ENCODE results near the gene NPB.

NPB gene

GRCh38 chr17:81913394-81914102, 11.5 kb downstream of the NPB start:
- no peak for TF ChIP-seq CTCF (IDR thresholded peaks at IDR 0.05)

DNA sequence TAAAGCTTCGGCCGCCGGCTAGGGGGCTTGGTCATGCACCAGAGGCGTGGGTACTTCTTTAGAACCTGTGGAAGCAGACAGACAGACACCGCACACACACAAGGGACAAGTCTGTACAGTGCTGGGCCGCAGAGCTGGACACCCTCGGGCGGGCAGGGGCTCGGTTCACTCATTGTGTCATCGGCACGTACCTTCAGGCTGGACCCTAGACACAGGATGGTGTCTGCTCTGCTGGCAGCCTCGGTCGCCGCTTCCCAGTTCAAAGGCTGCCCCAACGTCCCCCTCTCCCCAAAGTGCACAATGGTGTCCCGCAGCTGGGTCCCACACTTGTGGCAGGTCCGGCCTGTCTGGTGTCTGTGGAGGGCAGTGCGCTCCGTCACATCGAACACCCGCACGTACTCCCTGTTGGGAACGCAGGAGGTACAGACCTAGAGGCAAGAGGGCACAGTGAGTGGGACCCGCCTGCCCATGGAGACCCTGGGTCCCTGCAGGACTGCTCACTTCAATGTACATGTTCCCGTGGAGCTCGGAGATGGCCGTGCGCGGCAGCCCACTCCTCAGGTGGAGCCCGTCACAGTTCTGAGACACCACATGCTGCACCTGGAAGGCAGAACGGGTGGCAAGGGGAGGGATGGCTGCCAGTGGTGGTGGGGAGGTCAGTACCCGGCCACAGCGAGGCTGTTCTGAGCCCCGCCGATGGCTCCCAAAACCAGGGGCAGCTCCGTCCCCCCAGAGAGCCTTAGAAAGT, 12.2 kb downstream of the NPB start:
- no peak for TF ChIP-seq CTCF (IDR thresholded peaks at IDR 0.05)

- no peak for TF ChIP-seq CTCF (IDR thresholded peaks at IDR 0.05)
These were observed 13.3 kb downstream of the NPB start for GRCh38 chr17:81915331-81915730.

DNA sequence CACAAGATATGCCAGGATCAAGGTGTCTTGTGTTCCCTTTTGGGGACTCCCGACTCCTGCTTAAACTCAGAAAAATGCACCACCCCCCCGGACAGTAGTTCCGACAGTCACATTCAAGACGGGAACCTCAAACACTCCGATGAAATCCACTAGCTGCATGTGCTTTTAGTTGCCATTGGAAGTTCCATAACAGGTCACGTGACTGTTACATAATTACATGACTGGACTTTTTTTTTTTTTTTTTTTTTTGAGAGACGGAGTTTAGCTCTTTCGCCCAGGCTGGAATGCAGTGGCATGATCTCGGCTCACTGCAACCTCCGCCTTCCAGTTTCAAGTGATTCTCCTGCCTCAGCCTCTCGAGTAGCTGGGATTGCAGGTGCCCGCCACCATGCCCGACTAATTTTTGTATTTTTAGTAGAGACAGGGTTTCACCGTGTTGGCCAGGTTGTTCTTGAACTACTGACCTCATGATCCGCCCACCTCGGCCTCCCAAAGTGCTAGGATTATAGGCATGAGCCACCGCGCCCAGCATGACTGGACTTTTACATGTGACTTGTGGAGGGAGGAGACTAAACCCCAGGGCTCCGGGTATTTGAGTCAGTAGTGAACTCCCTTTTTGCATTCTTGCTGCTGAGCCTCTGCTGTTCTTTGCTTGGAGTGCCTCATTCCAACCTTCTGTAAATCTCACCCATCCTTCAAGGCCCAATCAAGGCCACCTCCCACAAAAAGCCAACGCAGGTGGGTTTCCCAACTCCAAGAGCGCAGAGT, 14.4 kb downstream of the NPB start:
- no peak for TF ChIP-seq CTCF (IDR thresholded peaks at IDR 0.05)

DNA sequence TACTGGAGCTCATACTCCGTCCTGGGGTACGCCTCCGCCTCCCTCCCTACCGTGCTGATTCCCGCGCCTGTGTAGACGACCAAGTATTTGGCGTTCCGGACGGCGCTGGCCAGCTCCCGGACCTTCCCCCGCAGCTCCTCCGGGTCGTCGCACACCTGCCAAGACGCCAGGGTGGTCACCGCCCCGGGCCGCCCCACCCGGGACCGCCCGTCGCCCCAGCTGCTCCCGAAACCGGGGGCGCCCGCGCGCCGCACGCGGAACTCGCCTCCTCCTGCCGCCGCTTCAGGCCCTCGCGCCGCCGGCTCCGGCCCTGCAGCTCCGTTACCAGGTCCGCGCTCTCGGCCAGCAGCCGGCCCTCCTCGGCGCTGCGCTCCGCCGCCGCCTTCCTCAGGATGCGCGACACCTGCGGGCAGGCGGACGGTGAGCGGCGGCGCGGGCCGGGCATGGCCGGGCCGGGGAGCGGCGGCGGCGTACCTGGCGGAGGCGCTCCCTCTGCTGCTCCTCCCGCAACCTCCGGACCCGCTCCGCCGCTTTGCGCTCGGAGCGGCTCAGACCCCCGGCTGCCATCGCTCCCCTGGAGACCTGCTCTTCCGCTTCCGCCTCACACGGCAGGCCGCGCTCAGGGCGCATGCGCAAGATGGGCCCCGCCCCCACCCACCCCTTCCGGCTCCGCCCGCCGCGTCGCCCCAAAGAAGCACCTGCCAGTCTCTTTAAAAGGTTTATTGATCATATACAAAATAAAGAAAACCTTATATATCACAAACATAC, 15.7 kb downstream of the NPB start, which contains the start of gene SIRT7:
Gene SIRT7, minus strand, starts transcription at position 612 of the 768 bp plus-strand sequence. Its CDS starts 45 bp downstream, at position 567.
- TF ChIP-seq CTCF (IDR thresholded peaks at IDR 0.05) = no peak

DNA sequence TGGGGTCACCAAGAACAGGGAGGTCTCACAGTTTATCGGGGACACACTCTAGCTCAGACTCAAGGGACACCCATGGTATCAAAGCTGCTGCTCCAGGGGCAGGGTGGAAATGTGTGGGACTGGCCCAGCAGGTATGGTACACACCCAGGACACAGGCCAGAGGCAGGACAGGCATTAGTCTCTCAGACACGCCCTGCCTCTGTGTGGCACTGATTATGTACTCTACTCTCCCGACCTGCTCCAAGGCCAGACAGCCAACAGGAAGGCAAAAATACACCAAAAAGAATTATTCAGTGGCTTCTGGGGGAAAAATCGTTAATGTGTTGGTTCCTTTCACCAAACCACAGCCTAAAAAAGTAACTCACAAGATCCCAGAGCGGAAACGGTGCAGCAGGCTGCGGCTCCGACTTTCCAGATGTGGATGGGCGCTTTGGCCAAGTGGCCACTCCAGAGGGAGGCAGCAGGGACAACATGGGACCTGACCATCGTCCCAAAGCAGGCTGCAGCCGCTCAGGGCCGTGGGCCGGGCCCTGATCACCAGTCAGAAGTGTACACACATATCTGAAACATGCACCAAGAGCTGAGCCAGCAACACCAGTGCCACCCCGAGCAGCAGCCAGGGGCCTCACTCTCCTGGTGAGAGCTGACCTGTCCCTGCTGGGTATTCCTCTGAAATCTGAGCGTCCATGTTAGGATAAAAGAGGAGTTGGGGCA, 17.0 kb downstream of the NPB start:
- no peak for TF ChIP-seq CTCF (IDR thresholded peaks at IDR 0.05)

Data from LNCAP (cell line).